Neural cell (in vitro differentiated cells): Measurements from ENCODE around the gene LBR. TPM values are rescaled to one million over a fixed set of nuclear protein-coding genes. Genes with fewer than 3 reads are reported as not detected.

Experiments used
- H2AFZ ChIP-seq: fragments of 200-600, 300-800 bp; sonication (generic), shearing (Covaris generic); 2 replicates; pipeline ENCODE4 v1.6.0; 2014; ENCODE audit warnings: low read depth, mild to moderate bottlenecking, antibody characterized with exemption, low read length, moderate library complexity
- H3F3A ChIP-seq: fragments of 200-600 bp; shearing (Covaris generic); 2 replicates; pipeline ENCODE4 v1.6.1; 2016; ENCODE audit warnings: mild to moderate bottlenecking, moderate library complexity, mixed read lengths, antibody characterized with exemption, low read length; ENCODE audit not compliant: insufficient read depth, poor library complexity, severe bottlenecking
- H3K27ac ChIP-seq: fragments of 200-600, 300-800 bp; sonication (generic), shearing (Covaris generic); 2 replicates; pipeline ENCODE4 v1.5.1; 2014; ENCODE audit warnings: mild to moderate bottlenecking, low read length, moderate library complexity
- H3K27me3 ChIP-seq: fragments of 300-800, 200-600 bp; sonication (generic), shearing (Covaris generic); 2 replicates; pipeline ENCODE4 v1.6.0; 2014; ENCODE audit warnings: mild to moderate bottlenecking, low read depth, low read length, moderate library complexity; ENCODE audit not compliant: insufficient read depth
- H3K36me3 ChIP-seq: fragments of 300-800, 200-600 bp; sonication (generic), shearing (Covaris generic); 2 replicates; pipeline ENCODE4 v1.5.1; 2014; ENCODE audit warnings: mild to moderate bottlenecking, antibody characterized with exemption, low read length, moderate library complexity; ENCODE audit not compliant: insufficient read depth
- H3K4me2 ChIP-seq: fragments of 300-800, 200-600 bp; sonication (generic), shearing (Covaris generic); 2 replicates; pipeline ENCODE4 v1.6.0; 2014; ENCODE audit warnings: mild to moderate bottlenecking, low read length
- H3K4me3 ChIP-seq: fragments of 300-800, 200-600 bp; sonication (generic), shearing (Covaris generic); 2 replicates; pipeline ENCODE4 v1.5.1; 2014; ENCODE audit warnings: mild to moderate bottlenecking, low read length, moderate library complexity
- H3K79me2 ChIP-seq: fragments of 200-600 bp; shearing (Covaris generic); replicated peaks from 2 replicates; pipeline ENCODE4 v1.6.0; 2014; ENCODE audit warnings: mild to moderate bottlenecking, low read length, moderate library complexity; ENCODE audit not compliant: insufficient read depth
- H3K9ac ChIP-seq: fragments of 300-800, 200-600 bp; sonication (generic), shearing (Covaris generic); 2 replicates; pipeline ENCODE4 v1.6.1; 2016; ENCODE audit warnings: mild to moderate bottlenecking, low read length, mixed read lengths
- H3K9me2 ChIP-seq: fragments of 200-600 bp; shearing (Covaris generic); 2 replicates; pipeline ENCODE4 v1.6.1; 2016; ENCODE audit warnings: mild to moderate bottlenecking, low read length, mixed read lengths; ENCODE audit not compliant: insufficient read depth
- H3K9me3 ChIP-seq: fragments of 200-600, 300-800 bp; sonication (generic), shearing (Covaris generic); 2 replicates; pipeline ENCODE4 v1.6.1; 2016; ENCODE audit warnings: mild to moderate bottlenecking, mixed run types, low read length, moderate library complexity, mixed read lengths
- H4K20me1 ChIP-seq: fragments of 200-600 bp; shearing (Covaris generic); 2 replicates; pipeline ENCODE4 v1.6.1; 2016; ENCODE audit warnings: mild to moderate bottlenecking, mixed run types; ENCODE audit not compliant: insufficient read depth
- CTCF ChIP-seq: fragments of 450-650 bp; IDR thresholded peaks from 2 replicates; pipeline ENCODE4 v1.5.1; 2014; ENCODE audit warnings: antibody characterized with exemption, mild to moderate bottlenecking, moderate library complexity; ENCODE audit not compliant: poor library complexity, severe bottlenecking
- EP300 ChIP-seq: fragments of 450-650 bp; conservative IDR thresholded peaks from 2 replicates; pipeline ENCODE4 v1.6.1; 2014; ENCODE audit warnings: antibody characterized with exemption, mild to moderate bottlenecking, moderate library complexity; ENCODE audit not compliant: poor library complexity, severe bottlenecking
- EZH2 ChIP-seq: fragments of 200-600, 300-800 bp; shearing (Covaris generic), sonication (generic); IDR thresholded peaks from 2 replicates; pipeline ENCODE4 v1.6.1; 2014; ENCODE audit warnings: antibody characterized with exemption, low read length, borderline replicate concordance, mild to moderate bottlenecking; ENCODE audit not compliant: insufficient read depth, poor library complexity, severe bottlenecking
- MXI1 ChIP-seq: fragments of 450-650 bp; conservative IDR thresholded peaks from 2 replicates; pipeline ENCODE4 v1.6.1; 2014; ENCODE audit warnings: antibody characterized with exemption, mild to moderate bottlenecking; ENCODE audit not compliant: poor library complexity, severe bottlenecking
- POLR2AphosphoS5 ChIP-seq: IDR thresholded peaks from 2 replicates; pipeline ENCODE4 v1.6.1; 2012
- RAD21 ChIP-seq: fragments of 450-650 bp; conservative IDR thresholded peaks from 2 replicates; pipeline ENCODE4 v1.6.1; 2014; ENCODE audit warnings: antibody characterized with exemption, mild to moderate bottlenecking, moderate library complexity
- REST ChIP-seq: IDR thresholded peaks from 2 replicates; pipeline ENCODE4 v1.6.1; 2012; ENCODE audit warnings: borderline replicate concordance
- SMC3 ChIP-seq: fragments of 450-650 bp; conservative IDR thresholded peaks from 2 replicates; pipeline ENCODE4 v1.6.1; 2014; ENCODE audit warnings: antibody characterized with exemption, mild to moderate bottlenecking, moderate library complexity; ENCODE audit not compliant: poor library complexity
- TAF1 ChIP-seq: IDR thresholded peaks from 2 replicates; pipeline ENCODE4 v1.6.1; 2012; ENCODE audit warnings: low read depth
- polyA plus RNA-seq: library from polyadenylated mRNA; depleted of rRNA; stranded (reverse); fragments of >200 nt; gene quantifications from 2 replicates; pipeline ENCODE4 v1.2.3, GENCODE V29; 2014

Gene LBR
- polyA plus RNA-seq, 1 donor from 2014 or later = 156 TPM

DNA sequence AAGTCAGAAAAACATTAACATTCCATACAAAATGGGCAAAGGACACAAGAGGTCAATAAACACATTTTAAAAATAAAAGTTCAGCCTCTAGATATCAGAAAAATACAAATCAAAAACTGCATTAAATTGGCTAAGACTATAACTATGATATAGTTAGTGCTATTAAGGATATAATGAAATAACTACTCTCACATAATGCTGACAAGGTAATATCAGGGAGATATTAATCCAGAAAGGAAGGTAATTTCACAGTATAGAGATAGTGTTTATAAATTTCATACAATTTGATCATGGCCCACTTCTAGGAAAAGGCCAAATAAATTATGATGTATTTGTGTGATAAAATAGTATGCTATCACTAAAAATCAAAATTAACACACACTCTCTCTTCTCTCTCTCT, 61.8 kb downstream of the LBR start:
- no peak overlapping the region for H3K4me2 ChIP-seq
- H3F3A ChIP-seq = no peaks in the 10 kb centered on the region
- H3K36me3 ChIP-seq = no peaks in the 10 kb centered on the region
- H3K27ac ChIP-seq = no peak overlapping the region
- H3K79me2 ChIP-seq = no peaks in the 10 kb centered on the region
- H3K9ac ChIP-seq = no peak overlapping the region
- no peaks in the 10 kb centered on the region for H3K9me2 ChIP-seq
- no peak overlapping the region for H3K4me3 ChIP-seq
- no peaks in the 10 kb centered on the region for H4K20me1 ChIP-seq
- H3K27me3 ChIP-seq = no peaks in the 10 kb centered on the region
- no peaks in the 10 kb centered on the region for H3K9me3 ChIP-seq
- no peak for TF ChIP-seq SMC3
- no peak overlapping the region for H2AFZ ChIP-seq

- no peaks in the 10 kb centered on the region for H3K36me3 ChIP-seq
- H3K27me3 ChIP-seq = no peaks in the 10 kb centered on the region
- H3K4me3 ChIP-seq = no peak overlapping the region
- H3F3A ChIP-seq = no peaks in the 10 kb centered on the region
- H3K9me2 ChIP-seq = no peaks in the 10 kb centered on the region
- no peak overlapping the region for H3K4me2 ChIP-seq
- no peak overlapping the region for H3K27ac ChIP-seq
- H4K20me1 ChIP-seq = no peaks in the 10 kb centered on the region
- H3K9ac ChIP-seq = no peak overlapping the region
- TF ChIP-seq SMC3 (no peak), TAF1 (no peak), MXI1 (no peak), POLR2AphosphoS5 (no peak)
- no peaks in the 10 kb centered on the region for H3K79me2 ChIP-seq
- no peak overlapping the region for H2AFZ ChIP-seq
- H3K9me3 ChIP-seq = no peaks in the 10 kb centered on the region
These were observed 63.4 kb downstream of the LBR start for GRCh38 chr1:225364439-225364838.

GRCh38 chr1:225362805-225363204, 65.0 kb downstream of the LBR start:
- Histone ChIP-seq H3K9me2 (no peaks in the 10 kb centered on the region), H3K9ac (no peak overlapping the region), H3K9me3 (no peaks in the 10 kb centered on the region), H3K4me3 (no peak overlapping the region), H3K79me2 (no peaks in the 10 kb centered on the region), H3F3A (no peaks in the 10 kb centered on the region), H3K27ac (no peak overlapping the region), H3K27me3 (no peaks in the 10 kb centered on the region), H2AFZ (no peak overlapping the region), H3K4me2 (no peak overlapping the region), H4K20me1 (no peaks in the 10 kb centered on the region), H3K36me3 (no peaks in the 10 kb centered on the region)
- no peak for TF ChIP-seq EZH2
- no peak for TF ChIP-seq POLR2AphosphoS5
- no peak for TF ChIP-seq EP300
- TF ChIP-seq SMC3 = no peak
- no peak for TF ChIP-seq CTCF
- TF ChIP-seq RAD21 = no peak
- no peak for TF ChIP-seq MXI1
- TF ChIP-seq REST = no peak
- TF ChIP-seq TAF1 = no peak
